Neural progenitor cell (in vitro differentiated cells): ENCODE data around the gene PRELID2. TPM values are rescaled to one million over a fixed set of nuclear protein-coding genes. Genes with fewer than 3 reads are reported as not detected.
"Not testable (repeated sequence)": the region's sequence is repeated elsewhere in the genome, so short reads cannot be mapped to it uniquely, and the experiment has no call there.

ENCODE experiments used
- DNase-seq: peaks from one replicate; pipeline ENCODE4 v3.0.0-alpha.2; 2016; ENCODE audit warnings: low spot score
- H2AFZ ChIP-seq: fragments of 200-600 bp; sonication (generic); replicated peaks from 2 replicates; pipeline ENCODE4 v1.6.1; 2016; ENCODE audit warnings: antibody characterized with exemption
- H3F3A ChIP-seq: fragments of 200-600 bp; sonication (generic); 2 replicates; pipeline ENCODE4 v1.6.1; 2016; ENCODE audit warnings: antibody characterized with exemption, low read depth
- H3K27ac ChIP-seq: fragments of 200-600 bp; sonication (generic); 2 replicates; pipeline ENCODE4 v1.5.1; 2016; ENCODE audit warnings: mild to moderate bottlenecking
- H3K27me3 ChIP-seq: fragments of 200-600 bp; sonication (generic); 2 replicates; pipeline ENCODE4 v1.6.1; 2016; ENCODE audit warnings: mild to moderate bottlenecking, moderate library complexity
- H3K36me3 ChIP-seq: fragments of 200-600 bp; sonication (generic); 2 replicates; pipeline ENCODE4 v1.5.1; 2016
- H3K4me1 ChIP-seq: fragments of 200-600 bp; sonication (generic); 2 replicates; pipeline ENCODE4 v1.6.1; 2016; ENCODE audit warnings: mixed run types
- H3K4me2 ChIP-seq: fragments of 200-600 bp; sonication (generic); 2 replicates; pipeline ENCODE4 v1.6.1; 2016
- H3K4me3 ChIP-seq: fragments of 200-600 bp; sonication (generic); 2 replicates; pipeline ENCODE4 v1.5.1; 2016
- H3K79me2 ChIP-seq: fragments of 200-600 bp; sonication (generic); 2 replicates; pipeline ENCODE4 v1.6.1; 2016; ENCODE audit warnings: low read depth
- H3K9ac ChIP-seq: fragments of 200-600 bp; sonication (generic); 2 replicates; pipeline ENCODE4 v1.6.1; 2016
- H3K9me3 ChIP-seq: fragments of 200-600 bp; sonication (generic); 2 replicates; pipeline ENCODE4 v1.5.1; 2016; ENCODE audit warnings: low read depth
- H4K20me1 ChIP-seq: fragments of 200-600 bp; sonication (generic); 2 replicates; pipeline ENCODE4 v1.6.1; 2016; ENCODE audit warnings: low read depth
- H3K27ac Mint-ChIP-seq: 3 replicates; pipeline ENCODE4 v1.8.0; 2021; ENCODE audit warnings: mixed read lengths
- H3K27me3 Mint-ChIP-seq: 2 replicates; pipeline ENCODE4 v1.8.0; 2022; ENCODE audit warnings: low read depth, mild to moderate bottlenecking, inconsistent platforms, moderate library complexity, mixed read lengths; ENCODE audit not compliant: insufficient read depth
- H3K36me3 Mint-ChIP-seq: 3 replicates; pipeline ENCODE4 v1.8.0; 2021; ENCODE audit warnings: mixed read lengths
- H3K4me1 Mint-ChIP-seq: 3 replicates; pipeline ENCODE4 v1.8.0; 2021; ENCODE audit warnings: mixed read lengths
- H3K4me3 Mint-ChIP-seq: 3 replicates; pipeline ENCODE4 v1.8.0; 2021; ENCODE audit warnings: mild to moderate bottlenecking, moderate library complexity, mixed read lengths
- H3K9me3 Mint-ChIP-seq: 3 replicates; pipeline ENCODE4 v1.8.0; 2020; ENCODE audit warnings: mixed read lengths
- CTCF ChIP-seq: fragments of 200-600 bp; sonication (generic); IDR thresholded peaks from 2 replicates; pipeline ENCODE4 v1.5.1; 2017; ENCODE audit warnings: antibody characterized with exemption, mild to moderate bottlenecking
- EZH2 ChIP-seq: fragments of 200-600 bp; sonication (generic); IDR thresholded peaks from 2 replicates; pipeline ENCODE4 v1.6.1; 2017; ENCODE audit warnings: antibody characterized with exemption, mild to moderate bottlenecking, moderate library complexity
- EZH2phosphoT487 ChIP-seq: fragments of 200-600 bp; sonication (generic); IDR thresholded peaks from 2 replicates; pipeline ENCODE4 v1.6.1; 2017; ENCODE audit warnings: antibody characterized with exemption
- total RNA-seq: library from RNA; depleted of rRNA; stranded (reverse); fragments of >200 nt; gene quantifications from 2 replicates; pipeline ENCODE4 v1.2.3, GENCODE V29; 2015; ENCODE audit warnings: low replicate concordance

The PRELID2 gene
- total RNA-seq, 1 donor from 2014 or later: 30.3 TPM

GRCh38 chr5:145872486-145872885 lies 37.3 kb upstream of the PRELID2 start:
- no peak overlapping the region for H3K27ac Mint-ChIP-seq
- H3K27ac ChIP-seq: no peak overlapping the region
- H3K4me2 ChIP-seq: no peak overlapping the region
- no peaks in the 10 kb centered on the region for H3K9me3 Mint-ChIP-seq
- H3K4me1 ChIP-seq: no peaks in the 10 kb centered on the region
- H3K9me3 ChIP-seq: no peaks in the 10 kb centered on the region
- H2AFZ ChIP-seq: no peak overlapping the region
- H3K27me3 Mint-ChIP-seq: no peaks in the 10 kb centered on the region
- no peak overlapping the region for H3K4me3 Mint-ChIP-seq
- no peaks in the 10 kb centered on the region for H3K27me3 ChIP-seq
- H3K36me3 Mint-ChIP-seq: no peaks in the 10 kb centered on the region
- no peaks in the 10 kb centered on the region for H3K36me3 ChIP-seq
- no peaks in the 10 kb centered on the region for H4K20me1 ChIP-seq
- H3K4me1 Mint-ChIP-seq: no peaks in the 10 kb centered on the region
- H3F3A ChIP-seq: no peaks in the 10 kb centered on the region
- TF ChIP-seq CTCF (no peak), EZH2phosphoT487 (no peak), EZH2 (no peak)
- H3K79me2 ChIP-seq: no peaks in the 10 kb centered on the region
- DNase-seq: no peak
- no peak overlapping the region for H3K9ac ChIP-seq
- no peak overlapping the region for H3K4me3 ChIP-seq

GRCh38 chr5:145869753-145870152 lies 34.6 kb upstream of the PRELID2 start:
- Histone ChIP-seq H3K4me1 (no peaks in the 10 kb centered on the region), H3K27me3 (no peaks in the 10 kb centered on the region), H3K4me3 (no peak overlapping the region), H3K9me3 (no peaks in the 10 kb centered on the region), H3F3A (no peaks in the 10 kb centered on the region), H3K79me2 (no peaks in the 10 kb centered on the region), H3K36me3 (no peaks in the 10 kb centered on the region), H3K4me2 (no peak overlapping the region), H2AFZ (no peak overlapping the region), H3K27ac (no peak overlapping the region), H4K20me1 (no peaks in the 10 kb centered on the region), H3K9ac (no peak overlapping the region)
- Mint-ChIP-seq H3K27me3 (no peaks in the 10 kb centered on the region), H3K4me3 (no peak overlapping the region), H3K4me1 (no peaks in the 10 kb centered on the region), H3K9me3 (no peaks in the 10 kb centered on the region), H3K27ac (no peak overlapping the region), H3K36me3 (no peaks in the 10 kb centered on the region)
- TF ChIP-seq CTCF: no peak
- TF ChIP-seq EZH2: no peak
- no peak for TF ChIP-seq EZH2phosphoT487
- DNase-seq: no peak

- Histone ChIP-seq H2AFZ (no peak overlapping the region), H3F3A (no peaks in the 10 kb centered on the region), H3K9ac (no peak overlapping the region), H3K36me3 (no peaks in the 10 kb centered on the region), H3K4me3 (no peak overlapping the region), H3K27ac (no peak overlapping the region), H3K9me3 (no peaks in the 10 kb centered on the region), H3K4me1 (no peaks in the 10 kb centered on the region), H3K27me3 (no peaks in the 10 kb centered on the region), H3K4me2 (no peak overlapping the region), H3K79me2 (no peaks in the 10 kb centered on the region), H4K20me1 (no peaks in the 10 kb centered on the region)
- no peak overlapping the region for H3K27ac Mint-ChIP-seq
- H3K9me3 Mint-ChIP-seq: no peaks in the 10 kb centered on the region
- no peak overlapping the region for H3K4me3 Mint-ChIP-seq
- H3K36me3 Mint-ChIP-seq: no peaks in the 10 kb centered on the region
- no peak for DNase-seq
- no peaks in the 10 kb centered on the region for H3K27me3 Mint-ChIP-seq
- H3K4me1 Mint-ChIP-seq: no peaks in the 10 kb centered on the region
- TF ChIP-seq EZH2 (no peak), EZH2phosphoT487 (no peak), CTCF (no peak)
Observed at GRCh38 chr5:145867806-145868205, 32.7 kb upstream of the PRELID2 start.

- not testable (repeated sequence) for H3K4me3 ChIP-seq, H3F3A ChIP-seq, H3K4me2 ChIP-seq, H3K36me3 ChIP-seq, H4K20me1 ChIP-seq, H3K9me3 Mint-ChIP-seq, H3K4me1 ChIP-seq, H3K9ac ChIP-seq, DNase-seq, H3K27ac Mint-ChIP-seq, H3K27me3 Mint-ChIP-seq, H3K79me2 ChIP-seq, H3K36me3 Mint-ChIP-seq, H3K4me3 Mint-ChIP-seq, H3K9me3 ChIP-seq, H3K27ac ChIP-seq, H3K4me1 Mint-ChIP-seq, H2AFZ ChIP-seq, H3K27me3 ChIP-seq
Observed at GRCh38 chr5:145864432-145864831, 29.3 kb upstream of the PRELID2 start.
